Ishikawa (cell line): ENCODE data around the gene CACNG4.

Source experiments
- REST ChIP-seq: IDR thresholded peaks from 2 replicates; pipeline ENCODE4 v1.6.1; 2012; ENCODE audit warnings: low read depth, mild to moderate bottlenecking
- TAF1 ChIP-seq: IDR thresholded peaks from 2 replicates; pipeline ENCODE4 v1.6.1; 2012; ENCODE audit warnings: low read depth, mild to moderate bottlenecking

GRCh38 chr17:67071595-67071994, 107.1 kb downstream of the CACNG4 start:
- TF ChIP-seq REST: no peak
- TF ChIP-seq TAF1: no peak
